ENCODE data around the gene MLLT3.
A peak's percentile ranks its signal among the peaks of the same experiment; 100 is the strongest.

Gene MLLT3

GRCh38 chr9:20508242-20508641, 114.1 kb downstream of the MLLT3 start:
- H3K4me2 ChIP-seq (ENCODE audit: low read depth, low read length, poor library complexity, severe bottlenecking) = peak overlapping the region; percentile 62
- H3K9ac ChIP-seq (ENCODE audit: low read depth, low read length, poor library complexity, severe bottlenecking) = no peak overlapping the region
- H3F3A ChIP-seq (ENCODE audit: low read depth) = 0 out of 2 replicates have a peak, but pooled peaks cover 4% of the 10 kb centered on the region
- peaks cover 92% of the 10 kb centered on the region for H3K79me2 ChIP-seq (ENCODE audit: insufficient read depth, low read length)
- TF ChIP-seq, protein P1, sequence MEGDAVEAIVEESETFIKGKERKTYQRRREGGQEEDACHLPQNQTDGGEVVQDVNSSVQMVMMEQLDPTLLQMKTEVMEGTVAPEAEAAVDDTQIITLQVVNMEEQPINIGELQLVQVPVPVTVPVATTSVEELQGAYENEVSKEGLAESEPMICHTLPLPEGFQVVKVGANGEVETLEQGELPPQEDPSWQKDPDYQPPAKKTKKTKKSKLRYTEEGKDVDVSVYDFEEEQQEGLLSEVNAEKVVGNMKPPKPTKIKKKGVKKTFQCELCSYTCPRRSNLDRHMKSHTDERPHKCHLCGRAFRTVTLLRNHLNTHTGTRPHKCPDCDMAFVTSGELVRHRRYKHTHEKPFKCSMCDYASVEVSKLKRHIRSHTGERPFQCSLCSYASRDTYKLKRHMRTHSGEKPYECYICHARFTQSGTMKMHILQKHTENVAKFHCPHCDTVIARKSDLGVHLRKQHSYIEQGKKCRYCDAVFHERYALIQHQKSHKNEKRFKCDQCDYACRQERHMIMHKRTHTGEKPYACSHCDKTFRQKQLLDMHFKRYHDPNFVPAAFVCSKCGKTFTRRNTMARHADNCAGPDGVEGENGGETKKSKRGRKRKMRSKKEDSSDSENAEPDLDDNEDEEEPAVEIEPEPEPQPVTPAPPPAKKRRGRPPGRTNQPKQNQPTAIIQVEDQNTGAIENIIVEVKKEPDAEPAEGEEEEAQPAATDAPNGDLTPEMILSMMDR (conservative IDR thresholded peaks at IDR 0.05; ENCODE audit: low read length) = no peak
- no peak for TF ChIP-seq EZH2phosphoT487 (IDR thresholded peaks at IDR 0.05; ENCODE audit: borderline replicate concordance)
- H3K4me1 ChIP-seq (ENCODE audit: insufficient read depth, low read length, poor library complexity, severe bottlenecking) = peaks cover 39% of the 10 kb centered on the region
- no peaks in the 10 kb centered on the region for H3K36me3 ChIP-seq (ENCODE audit: insufficient read depth, low read length)
- H3K4me3 ChIP-seq (ENCODE audit: low read length, poor library complexity, severe bottlenecking) = peak overlapping the region; percentile 37
- H3K9me3 ChIP-seq (ENCODE audit: insufficient read depth, low read depth, low read length) = no peaks in the 10 kb centered on the region
- peaks cover 28% of the 10 kb centered on the region for H4K20me1 ChIP-seq (ENCODE audit: insufficient read depth, low read length, poor library complexity, severe bottlenecking)
- H3K9me2 ChIP-seq (replicated peaks; ENCODE audit: low read depth, low read length) = no peaks in the 10 kb centered on the region
- no peaks in the 10 kb centered on the region for H3K27me3 ChIP-seq (ENCODE audit: insufficient read depth, low read length, poor library complexity, severe bottlenecking)
- no peak overlapping the region for H2AFZ ChIP-seq (ENCODE audit: low read length)

- Histone ChIP-seq H3K79me2 (ENCODE audit: insufficient read depth, low read length) (peaks cover 92% of the 10 kb centered on the region), H3K27me3 (ENCODE audit: insufficient read depth, low read length, poor library complexity, severe bottlenecking) (no peaks in the 10 kb centered on the region), H3K4me2 (ENCODE audit: low read depth, low read length, poor library complexity, severe bottlenecking) (peak overlapping the region; percentile 62), H3K9me3 (ENCODE audit: insufficient read depth, low read depth, low read length) (no peaks in the 10 kb centered on the region), H3K9ac (ENCODE audit: low read depth, low read length, poor library complexity, severe bottlenecking) (no peak overlapping the region), H3F3A (ENCODE audit: low read depth) (0 out of 2 replicates have a peak, but pooled peaks cover 4% of the 10 kb centered on the region), H4K20me1 (ENCODE audit: insufficient read depth, low read length, poor library complexity, severe bottlenecking) (peaks cover 27% of the 10 kb centered on the region), H3K9me2 (replicated peaks; ENCODE audit: low read depth, low read length) (no peaks in the 10 kb centered on the region), H3K36me3 (ENCODE audit: insufficient read depth, low read length) (no peaks in the 10 kb centered on the region), H3K4me3 (ENCODE audit: low read length, poor library complexity, severe bottlenecking) (no peak overlapping the region), H2AFZ (ENCODE audit: low read length) (no peak overlapping the region), H3K4me1 (ENCODE audit: insufficient read depth, low read length, poor library complexity, severe bottlenecking) (peaks cover 31% of the 10 kb centered on the region)
- TF ChIP-seq EZH2phosphoT487 (IDR thresholded peaks at IDR 0.05; ENCODE audit: borderline replicate concordance) = no peak
- TF ChIP-seq, protein P1 (conservative IDR thresholded peaks at IDR 0.05; ENCODE audit: low read length) = no peak
Measured at GRCh38 chr9:20507431-20507830, 114.9 kb downstream of the MLLT3 start.

DNA sequence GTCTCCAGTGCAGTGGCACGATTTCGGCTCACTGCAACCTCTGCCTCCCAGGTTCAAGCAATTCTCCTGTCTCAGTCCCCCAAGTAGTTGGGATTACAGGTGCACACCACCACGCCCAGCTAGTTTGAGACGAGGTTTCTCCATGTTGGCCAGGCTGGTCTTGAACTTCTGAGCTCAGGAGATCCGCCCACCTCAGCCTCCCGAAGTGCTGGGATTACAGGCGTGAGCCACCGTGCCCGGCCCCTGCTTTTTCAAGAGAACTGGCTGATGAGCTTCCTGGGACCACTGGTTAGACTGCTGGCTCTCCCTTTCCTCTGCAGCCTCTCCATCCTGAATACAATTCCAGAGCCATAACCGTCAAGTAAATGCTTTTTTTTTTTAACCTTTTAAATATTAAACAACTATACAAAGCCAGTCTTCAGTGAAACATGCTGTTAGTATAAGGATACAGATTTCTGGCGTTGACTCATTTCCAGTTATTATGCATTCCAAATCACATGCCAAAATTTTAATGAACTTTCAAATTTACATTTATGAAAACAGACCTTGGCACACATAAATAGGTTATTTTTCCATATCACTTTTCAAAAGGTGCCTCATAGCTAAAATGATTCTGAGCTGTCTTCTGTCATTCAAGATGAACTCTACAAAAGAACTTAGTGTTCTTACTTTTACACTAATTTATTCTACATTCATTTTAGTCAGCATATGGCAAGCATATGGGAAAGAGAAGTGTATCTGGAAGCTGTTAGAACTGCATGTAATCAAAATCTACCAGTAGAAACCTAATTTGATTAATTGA, 116.0 kb downstream of the MLLT3 start:
- Histone ChIP-seq H4K20me1 (ENCODE audit: insufficient read depth, low read length, poor library complexity, severe bottlenecking) (peaks cover 25% of the 10 kb centered on the region), H3K4me3 (ENCODE audit: low read length, poor library complexity, severe bottlenecking) (no peak overlapping the region), H3K9ac (ENCODE audit: low read depth, low read length, poor library complexity, severe bottlenecking) (no peak overlapping the region), H3K36me3 (ENCODE audit: insufficient read depth, low read length) (no peaks in the 10 kb centered on the region), H2AFZ (ENCODE audit: low read length) (no peak overlapping the region), H3K9me3 (ENCODE audit: insufficient read depth, low read depth, low read length) (no peaks in the 10 kb centered on the region), H3K9me2 (replicated peaks; ENCODE audit: low read depth, low read length) (no peaks in the 10 kb centered on the region), H3K4me1 (ENCODE audit: insufficient read depth, low read length, poor library complexity, severe bottlenecking) (peaks cover 22% of the 10 kb centered on the region), H3K27me3 (ENCODE audit: insufficient read depth, low read length, poor library complexity, severe bottlenecking) (no peaks in the 10 kb centered on the region), H3K79me2 (ENCODE audit: insufficient read depth, low read length) (peaks cover 88% of the 10 kb centered on the region), H3K4me2 (ENCODE audit: low read depth, low read length, poor library complexity, severe bottlenecking) (no peak overlapping the region), H3F3A (ENCODE audit: low read depth) (0 out of 2 replicates have a peak, but pooled peaks cover 4% of the 10 kb centered on the region)
- TF ChIP-seq, protein P1 (conservative IDR thresholded peaks at IDR 0.05; ENCODE audit: low read length) = no peak
- TF ChIP-seq EZH2phosphoT487 (IDR thresholded peaks at IDR 0.05; ENCODE audit: borderline replicate concordance) = no peak

All from Loucy (cell line).